Measurements from ENCODE around the gene ALAS1. TPM values are rescaled to one million over a fixed set of nuclear protein-coding genes. Genes with fewer than 3 reads are reported as not detected.
A peak's percentile ranks its signal among the peaks of the same experiment; 100 is the strongest.

Gene ALAS1
- total and polyA plus RNA-seq, 2 of the 13 experiments (the other 11 are each of a cell fraction or from before 2014, with no cell fraction given), result 36.0 to 43.2 TPM

GRCh38 chr3:52227766-52228165, 29.8 kb downstream of the ALAS1 start:
- in situ Hi-C loops (cut with HindIII; ENCODE audit: extremely low pct_ligation_motif_present, low pct_unique_long_range_greater_than_20kb), result no loop called here
- Histone ChIP-seq H3K27ac (ENCODE audit: extremely low read length, insufficient read depth, low read length) (no peak overlapping the region), H3K9me3 (ENCODE audit: low read length) (no peaks in the 10 kb centered on the region), H3K4me1 (ENCODE audit: insufficient read depth, low read length) (peaks cover 13% of the 10 kb centered on the region), H2AFZ (ENCODE audit: low read length) (no peak overlapping the region), H3K79me2 (ENCODE audit: insufficient read depth, low read length) (no peaks in the 10 kb centered on the region), H3K9ac (ENCODE audit: insufficient read depth, low read depth, low read length) (no peak overlapping the region), H3K36me3 (replicated peaks in 1 of 2; ENCODE audit: control insufficient read depth in 1 of 2, insufficient read depth in 2 of 2, low read length in 2 of 2) (peaks cover 17 to 34% of the 10 kb centered on the region in 2 experiments), H3K27me3 (ENCODE audit: control insufficient read depth in 1 of 2, insufficient read depth in 2 of 2, low read length in 2 of 2) (peaks cover 1 to 11% of the 10 kb centered on the region in 2 experiments; a peak in 3 of 5 replicates), H3K4me2 (ENCODE audit: low read depth, low read length) (no peak overlapping the region), H4K20me1 (ENCODE audit: insufficient read depth, low read length) (peaks cover 14% of the 10 kb centered on the region), H3K4me3 (replicated peaks in 1 of 3; ENCODE audit: insufficient read depth in 1 of 3, low read depth in 2 of 3, low read length in 3 of 3) (no peak overlapping the region)
- no peak for FAIRE-seq
- 90% methylated on average over 7 of the region's 7 CpGs for WGBS (ENCODE audit: low lambda C conversion rate)
- TF ChIP-seq ZNF33B (CRISPR knock-in tag; IDR thresholded peaks at IDR 0.05) (no peak), POLR2G (IDR thresholded peaks at IDR 0.05; ENCODE audit: low read depth, low read length) (0 out of 2 replicates have a peak, but pooled peaks have one; percentile 17)
- ChIA-PET POLR2A (interaction anchor here (1.0 kb wide), 1 partner anchor 8 kb away, joined by 3 read pairs; no protein-coding TSS in a partner anchor), CTCF (ENCODE audit: low intra/inter-chr PET ratio, low total read pairs) (no interaction called here)
- no peak for DNase-seq (ENCODE audit: low spot score)
- BruUV-seq (replicated peaks), result no TSS peak
- intact Hi-C loops (cut with micrococcal nuclease; ENCODE audit: unreplicated experiment), result no loop called here
- no peak for ATAC-seq

- Histone ChIP-seq H3K9ac (ENCODE audit: insufficient read depth, low read depth, low read length) (no peak overlapping the region), H3K9me3 (ENCODE audit: low read length) (no peaks in the 10 kb centered on the region), H2AFZ (ENCODE audit: low read length) (no peak overlapping the region), H3K79me2 (ENCODE audit: insufficient read depth, low read length) (no peaks in the 10 kb centered on the region), H3K27me3 (ENCODE audit: control insufficient read depth in 1 of 2, insufficient read depth in 2 of 2, low read length in 2 of 2) (peaks cover 1 to 8% of the 10 kb centered on the region in 2 experiments; a peak in 3 of 5 replicates), H4K20me1 (ENCODE audit: insufficient read depth, low read length) (peaks cover 14% of the 10 kb centered on the region), H3K4me2 (ENCODE audit: low read depth, low read length) (no peak overlapping the region), H3K36me3 (replicated peaks in 1 of 2; ENCODE audit: control insufficient read depth in 1 of 2, insufficient read depth in 2 of 2, low read length in 2 of 2) (peaks cover 19 to 38% of the 10 kb centered on the region in 2 experiments), H3K4me3 (replicated peaks in 1 of 3; ENCODE audit: insufficient read depth in 1 of 3, low read depth in 2 of 3, low read length in 3 of 3) (no peak overlapping the region), H3K4me1 (ENCODE audit: insufficient read depth, low read length) (peaks cover 13% of the 10 kb centered on the region), H3K27ac (ENCODE audit: extremely low read length, insufficient read depth, low read length) (no peak overlapping the region)
- in situ Hi-C loops (cut with HindIII; ENCODE audit: extremely low pct_ligation_motif_present, low pct_unique_long_range_greater_than_20kb) (no loop called here), intact Hi-C loops (cut with micrococcal nuclease; ENCODE audit: unreplicated experiment) (no loop called here)
- POLR2A ChIA-PET, result no interaction called here
- TF ChIP-seq CSRNP2 (CRISPR knock-in tag; conservative IDR thresholded peaks at IDR 0.05; ENCODE audit: low read depth), result no peak
- TF ChIP-seq RBFOX2 (IDR thresholded peaks at IDR 0.05; ENCODE audit: low read depth, low read length), result peak; percentile 14; the same call in 1 of the 2 replicates
- FAIRE-seq (no peak), DNase-seq (ENCODE audit: low spot score) (no peak), ATAC-seq (no peak)
- 98% methylated on average over 4 of the region's 10 CpGs for WGBS (ENCODE audit: low lambda C conversion rate)
- CTCF ChIA-PET (ENCODE audit: low intra/inter-chr PET ratio, low total read pairs), result no interaction called here
- no TSS peak for BruUV-seq (replicated peaks)
Observed at GRCh38 chr3:52228266-52228665, 30.3 kb downstream of the ALAS1 start.

Data from HepG2 (cell line).